Kidney epithelial cell (primary cell): ENCODE data around the gene C5orf58. TPM values are rescaled to one million over a fixed set of nuclear protein-coding genes. Genes with fewer than 3 reads are reported as not detected.

Experiments
- DNase-seq: peaks from one replicate; pipeline ENCODE4 v3.0.0-alpha.2; 2010; ENCODE audit warnings: low read depth
- H3K27me3 ChIP-seq: 2 replicates; pipeline ENCODE4 v1.6.0; 2011; ENCODE audit warnings: low read length; ENCODE audit not compliant: control insufficient read depth, insufficient read depth
- H3K36me3 ChIP-seq: 2 replicates; pipeline ENCODE4 v1.5.1; 2011; ENCODE audit warnings: low read length; ENCODE audit not compliant: control insufficient read depth, insufficient read depth
- H3K4me3 ChIP-seq: 2 replicates; pipeline ENCODE4 v1.5.1; 2011; ENCODE audit warnings: low read depth, mild to moderate bottlenecking, control low read depth, low read length
- CTCF ChIP-seq: IDR thresholded peaks from 2 replicates; pipeline ENCODE4 v1.5.1; 2011; ENCODE audit warnings: mild to moderate bottlenecking, moderate library complexity, low read length, control low read depth, inconsistent platforms; ENCODE audit not compliant: insufficient read depth, poor library complexity, severe bottlenecking
- total RNA-seq: library from RNA; depleted of rRNA; stranded (reverse); fragments of >200 nt; gene quantifications from 2 replicates; pipeline ENCODE4 v1.2.3, GENCODE V29; 2015

The C5orf58 gene
- total RNA-seq, 1 donor from 2014 or later: not detected

GRCh38 chr5:170293273-170293672, 60.5 kb downstream of the C5orf58 start:
- no peak for DNase-seq
- peaks cover 3% of the 10 kb centered on the region for H3K27me3 ChIP-seq
- no peak for TF ChIP-seq CTCF

GRCh38 chr5:170294057-170294456, 61.3 kb downstream of the C5orf58 start:
- H3K36me3 ChIP-seq: no peaks in the 10 kb centered on the region

More at GRCh38 chr5:170293273-170293672, 60.5 kb downstream of the C5orf58 start:
- no peaks in the 10 kb centered on the region for H3K36me3 ChIP-seq
- H3K4me3 ChIP-seq: no peak overlapping the region

GRCh38 chr5:170294556-170294955, 61.8 kb downstream of the C5orf58 start:
- Histone ChIP-seq H3K36me3 (no peaks in the 10 kb centered on the region), H3K4me3 (no peak overlapping the region), H3K27me3 (peaks cover 3% of the 10 kb centered on the region)
- no peak for DNase-seq
- TF ChIP-seq CTCF: no peak

More at GRCh38 chr5:170294057-170294456, 61.3 kb downstream of the C5orf58 start:
- Histone ChIP-seq H3K27me3 (peaks cover 3% of the 10 kb centered on the region), H3K4me3 (no peak overlapping the region)
- DNase-seq: no peak
- no peak for TF ChIP-seq CTCF

Other genes starting within 250 kb of the C5orf58 start
- not detected in 2 replicates for gene FOXI1, start 127.1 kb upstream of the C5orf58 start, total RNA-seq
- gene LCP2, start 64.8 kb downstream of the C5orf58 start, total RNA-seq: 0.07 and 0.13 TPM in 2 replicates
- gene KCNMB1, start 156.4 kb downstream of the C5orf58 start, total RNA-seq: 0.04 TPM in 1 of 2 replicates, not detected in the other